Neural crest cell (in vitro differentiated cells): ENCODE results near the gene TH. TPM values are rescaled to one million over a fixed set of nuclear protein-coding genes. Genes with fewer than 3 reads are reported as not detected.

Experiments
- DNase-seq: peaks from one replicate; pipeline ENCODE4 v3.0.0; 2021; ENCODE audit warnings: low read depth, mixed read lengths, low spot score
- H3K27ac Mint-ChIP-seq: one replicate; pipeline ENCODE4 v1.8.0; 2021; ENCODE audit warnings: mild to moderate bottlenecking, mixed read lengths; ENCODE audit not compliant: unreplicated experiment
- H3K27me3 Mint-ChIP-seq: 2 replicates; pipeline ENCODE4 v1.8.0; 2021; ENCODE audit warnings: low read depth, mild to moderate bottlenecking, mixed read lengths
- H3K36me3 Mint-ChIP-seq: 2 replicates; pipeline ENCODE4 v1.8.0; 2021; ENCODE audit warnings: low read depth, mild to moderate bottlenecking, mixed read lengths
- H3K4me1 Mint-ChIP-seq: 2 replicates; pipeline ENCODE4 v1.8.0; 2021; ENCODE audit warnings: mixed read lengths
- H3K4me3 Mint-ChIP-seq: one replicate; pipeline ENCODE4 v1.8.0; 2021; ENCODE audit warnings: mild to moderate bottlenecking, mixed read lengths
- H3K9me3 Mint-ChIP-seq: 2 replicates; pipeline ENCODE4 v1.8.0; 2021; ENCODE audit warnings: mixed read lengths
- total RNA-seq: library from RNA; stranded (reverse); gene quantifications from 2 replicates; pipeline ENCODE4 v1.2.1, GENCODE V29; 2021
- TF ChIP-seq, protein P1 (sequence below): fragments of 200-600 bp; sonication (generic); conservative IDR thresholded peaks from 2 replicates; pipeline ENCODE4 v1.5.0; 2021; ENCODE audit warnings: antibody characterized with exemption, mild to moderate bottlenecking

TH gene
- total RNA-seq, 1 donor from 2014 or later, result 0.61 TPM

DNA sequence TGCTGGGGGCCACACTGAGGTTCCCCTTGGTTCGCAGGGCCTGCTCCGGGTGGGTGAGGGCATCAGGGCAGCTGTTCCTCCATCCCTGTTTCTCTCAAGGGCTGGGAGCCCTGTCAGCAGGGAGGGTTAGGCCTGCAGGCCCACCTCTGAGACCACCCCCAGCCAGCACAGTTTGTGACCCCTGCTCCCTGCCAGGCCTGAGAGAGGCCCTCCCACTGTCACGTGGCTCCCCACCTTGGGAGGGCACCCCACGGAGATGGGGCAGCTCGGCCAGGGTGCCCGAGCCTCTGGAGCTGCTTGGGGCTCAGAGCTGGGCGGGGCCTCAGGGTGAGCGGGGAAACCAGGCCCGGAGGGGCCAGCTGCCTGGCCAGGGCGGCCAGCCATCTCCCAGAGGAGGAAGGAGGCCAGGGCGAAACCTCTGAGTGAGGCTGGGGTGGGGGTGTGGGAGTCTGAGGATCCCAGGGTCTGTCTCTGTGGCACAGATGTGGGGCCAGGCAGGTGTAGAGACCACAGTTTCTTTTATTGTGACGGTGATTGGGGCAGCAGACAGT, 8.1 kb downstream of the TH start:
- Mint-ChIP-seq H3K27me3 (no peaks in the 10 kb centered on the region), H3K9me3 (no peaks in the 10 kb centered on the region), H3K4me3 (no peak overlapping the region), H3K36me3 (no peaks in the 10 kb centered on the region), H3K27ac (no peak overlapping the region), H3K4me1 (peaks cover 3% of the 10 kb centered on the region)
- DNase-seq, result no peak
- TF ChIP-seq, protein P1, sequence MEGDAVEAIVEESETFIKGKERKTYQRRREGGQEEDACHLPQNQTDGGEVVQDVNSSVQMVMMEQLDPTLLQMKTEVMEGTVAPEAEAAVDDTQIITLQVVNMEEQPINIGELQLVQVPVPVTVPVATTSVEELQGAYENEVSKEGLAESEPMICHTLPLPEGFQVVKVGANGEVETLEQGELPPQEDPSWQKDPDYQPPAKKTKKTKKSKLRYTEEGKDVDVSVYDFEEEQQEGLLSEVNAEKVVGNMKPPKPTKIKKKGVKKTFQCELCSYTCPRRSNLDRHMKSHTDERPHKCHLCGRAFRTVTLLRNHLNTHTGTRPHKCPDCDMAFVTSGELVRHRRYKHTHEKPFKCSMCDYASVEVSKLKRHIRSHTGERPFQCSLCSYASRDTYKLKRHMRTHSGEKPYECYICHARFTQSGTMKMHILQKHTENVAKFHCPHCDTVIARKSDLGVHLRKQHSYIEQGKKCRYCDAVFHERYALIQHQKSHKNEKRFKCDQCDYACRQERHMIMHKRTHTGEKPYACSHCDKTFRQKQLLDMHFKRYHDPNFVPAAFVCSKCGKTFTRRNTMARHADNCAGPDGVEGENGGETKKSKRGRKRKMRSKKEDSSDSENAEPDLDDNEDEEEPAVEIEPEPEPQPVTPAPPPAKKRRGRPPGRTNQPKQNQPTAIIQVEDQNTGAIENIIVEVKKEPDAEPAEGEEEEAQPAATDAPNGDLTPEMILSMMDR, result no peak

GRCh38 chr11:2160736-2161259, 10.8 kb downstream of the TH start, which contains the start of gene INS:
Gene INS (minus strand): TSS chr11:2161209. CDS start chr11:2160971, 238 bp downstream.
- DNase-seq, result no peak
- Mint-ChIP-seq H3K4me3 (no peak within 1 kb of the TSS), H3K36me3 (no peaks in the 10 kb centered on the region), H3K9me3 (no peaks in the 10 kb centered on the region), H3K27ac (no peak within 1 kb of the TSS), H3K27me3 (no peaks in the 10 kb centered on the region), H3K4me1 (no peaks in the 10 kb centered on the region)
- TF ChIP-seq, protein P1, result no peak

DNA sequence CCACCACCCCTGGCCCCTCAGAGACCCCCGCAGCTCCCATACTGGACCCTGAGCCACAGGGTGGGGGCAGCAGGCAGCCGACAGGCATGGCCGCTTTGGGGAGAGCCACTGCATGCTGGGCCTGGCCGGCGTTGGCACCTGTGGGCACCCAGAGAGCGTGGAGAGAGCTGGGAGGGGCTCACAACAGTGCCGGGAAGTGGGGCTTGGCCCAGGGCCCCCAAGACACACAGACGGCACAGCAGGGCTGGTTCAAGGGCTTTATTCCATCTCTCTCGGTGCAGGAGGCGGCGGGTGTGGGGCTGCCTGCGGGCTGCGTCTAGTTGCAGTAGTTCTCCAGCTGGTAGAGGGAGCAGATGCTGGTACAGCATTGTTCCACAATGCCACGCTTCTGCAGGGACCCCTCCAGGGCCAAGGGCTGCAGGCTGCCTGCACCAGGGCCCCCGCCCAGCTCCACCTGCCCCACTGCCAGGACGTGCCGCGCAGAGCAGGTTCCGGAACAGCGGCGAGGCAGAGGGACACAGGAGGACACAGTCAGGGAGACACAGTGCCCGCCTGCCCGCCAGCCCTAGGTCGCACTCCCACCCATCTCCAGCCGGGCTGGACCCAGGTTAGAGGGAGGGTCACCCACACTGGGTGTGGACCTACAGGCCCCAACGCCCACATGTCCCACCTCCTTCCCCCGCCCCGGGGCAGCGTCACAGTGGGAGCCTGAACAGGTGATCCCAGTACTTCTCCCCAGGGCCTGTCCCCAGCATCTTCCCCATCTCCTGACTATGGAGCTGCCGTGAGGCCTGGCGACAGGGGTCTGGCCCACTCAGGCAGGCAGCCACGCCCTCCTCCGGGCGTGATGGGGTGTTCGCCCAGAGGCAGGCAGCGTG, 11.8 kb downstream of the TH start:
- H3K36me3 Mint-ChIP-seq, result no peaks in the 10 kb centered on the region
- no peaks in the 10 kb centered on the region for H3K9me3 Mint-ChIP-seq
- H3K27ac Mint-ChIP-seq, result no peak overlapping the region
- no peaks in the 10 kb centered on the region for H3K4me1 Mint-ChIP-seq
- no peak for DNase-seq
- TF ChIP-seq, protein P1, result no peak
- no peaks in the 10 kb centered on the region for H3K27me3 Mint-ChIP-seq
- no peak overlapping the region for H3K4me3 Mint-ChIP-seq

DNA sequence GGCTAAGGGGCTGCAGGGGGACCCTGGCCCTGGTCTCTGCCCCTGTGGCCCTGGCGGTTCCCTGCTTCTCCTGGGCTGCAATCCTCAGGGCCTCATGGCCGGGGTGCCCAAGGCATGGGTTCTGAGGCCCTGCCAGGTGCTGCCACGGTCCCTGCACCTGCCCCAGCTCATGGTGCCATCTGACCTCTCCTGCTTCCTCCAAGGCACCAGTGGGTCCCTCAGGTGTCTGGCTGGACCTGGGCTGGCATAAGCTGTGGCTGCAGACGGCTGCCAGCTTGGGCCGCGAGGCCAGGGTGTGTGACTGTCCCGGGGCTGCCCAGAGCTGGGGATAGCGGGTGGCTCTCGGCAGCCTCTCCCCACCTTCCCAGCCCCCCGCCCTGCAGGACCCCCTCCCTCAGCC, 12.6 kb downstream of the TH start:
- Mint-ChIP-seq H3K9me3 (no peaks in the 10 kb centered on the region), H3K4me1 (no peaks in the 10 kb centered on the region), H3K36me3 (no peaks in the 10 kb centered on the region), H3K27me3 (no peaks in the 10 kb centered on the region), H3K27ac (no peak overlapping the region), H3K4me3 (no peak overlapping the region)
- TF ChIP-seq, protein P1, result no peak
- no peak for DNase-seq

DNA sequence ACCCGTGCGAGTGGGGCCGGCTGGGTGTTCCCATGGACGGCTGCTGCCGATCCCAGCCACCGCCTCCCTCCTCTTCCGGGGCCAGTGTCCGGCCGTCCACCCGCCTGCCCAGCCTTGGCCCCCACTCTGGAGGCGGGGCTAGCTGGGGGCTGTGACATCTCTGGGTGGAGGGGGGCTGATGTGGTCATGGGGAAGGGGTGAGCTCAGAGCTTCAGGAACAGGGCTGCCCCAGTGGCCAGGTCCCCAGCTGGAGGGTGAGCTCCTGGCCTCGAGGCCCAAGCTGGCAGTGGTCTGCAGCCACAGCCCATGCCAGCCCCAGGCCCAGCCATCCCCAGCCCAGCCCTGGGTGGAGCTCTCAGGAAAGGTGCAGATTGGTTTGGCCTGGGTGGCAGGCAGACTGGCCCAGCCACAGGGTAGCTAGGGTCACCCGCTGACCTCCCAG, 13.3 kb downstream of the TH start:
- H3K36me3 Mint-ChIP-seq, result no peaks in the 10 kb centered on the region
- H3K27ac Mint-ChIP-seq, result no peak overlapping the region
- H3K4me3 Mint-ChIP-seq, result no peak overlapping the region
- no peaks in the 10 kb centered on the region for H3K27me3 Mint-ChIP-seq
- TF ChIP-seq, protein P1, result no peak
- no peak for DNase-seq
- H3K9me3 Mint-ChIP-seq, result no peaks in the 10 kb centered on the region
- no peaks in the 10 kb centered on the region for H3K4me1 Mint-ChIP-seq
